ENCODE data around the gene CFAP58. TPM values are rescaled to one million over a fixed set of nuclear protein-coding genes. Genes with fewer than 3 reads are reported as not detected.

Gene CFAP58
- total and polyA plus RNA-seq, 2 donors (not counting 1 experiment from before 2014, with no cell fraction given) = not detected

DNA sequence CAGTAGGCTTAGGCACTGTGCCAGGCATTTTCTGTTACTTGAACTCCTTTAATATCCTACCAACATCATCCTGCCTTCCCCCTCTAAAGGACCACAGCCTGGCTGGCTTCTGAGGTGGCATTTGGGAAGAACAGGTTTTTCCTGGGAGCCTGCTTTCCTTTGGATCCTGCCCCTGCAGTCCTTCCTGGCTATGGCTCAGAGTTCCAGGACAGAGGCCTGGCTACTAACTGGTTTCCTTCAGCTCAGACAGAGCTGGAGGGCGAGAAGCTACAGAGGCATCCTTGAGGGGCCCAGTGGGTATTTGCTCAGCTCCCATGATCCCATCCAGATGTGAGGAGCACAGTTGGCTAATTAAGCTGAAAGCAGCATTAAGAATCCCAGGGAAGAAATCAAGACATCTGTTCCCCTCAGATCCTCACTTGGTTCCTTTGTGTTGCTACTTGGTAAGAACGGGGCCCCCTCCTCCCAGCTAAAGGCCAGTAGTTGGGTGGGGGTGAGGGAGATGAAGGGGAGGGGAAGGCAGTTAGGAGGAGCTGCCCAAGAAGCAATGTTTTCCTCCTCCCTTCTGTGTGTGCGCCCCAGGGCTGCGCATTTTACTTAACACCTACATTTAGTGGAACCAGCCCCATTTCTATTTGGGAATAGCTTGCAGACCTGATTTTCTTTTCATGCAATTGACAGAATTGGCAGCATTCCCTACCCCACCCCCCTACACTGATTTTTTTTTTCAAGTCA lies 144.9 kb downstream of the CFAP58 start:
- no peak for ATAC-seq (ENCODE audit: low read depth)
- H3K4me3 Mint-ChIP-seq = no peak overlapping the region
- no peaks in the 10 kb centered on the region for H3K4me1 ChIP-seq (ENCODE audit: control insufficient read depth in 2 of 2, insufficient read depth in 2 of 2, low read length in 2 of 2)

DNA sequence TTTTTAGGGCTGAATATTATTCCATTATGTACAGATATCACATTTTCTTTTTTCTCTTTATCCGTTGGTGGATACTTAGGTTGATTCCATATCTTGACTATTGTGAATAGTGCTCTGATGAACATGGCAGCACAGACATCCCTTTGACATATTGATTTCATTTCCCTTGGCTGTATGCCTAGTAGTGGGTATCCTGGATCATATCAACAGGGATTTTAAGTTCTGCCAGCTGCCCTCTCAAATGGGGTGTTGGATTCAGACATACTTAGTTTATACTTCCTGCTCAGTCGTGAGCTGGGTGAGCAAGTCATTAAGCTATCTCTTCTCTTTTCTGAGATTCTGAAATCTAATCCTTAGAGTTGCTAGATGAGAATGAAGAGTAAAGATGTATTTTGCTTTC lies 147.8 kb downstream of the CFAP58 start:
- no peak overlapping the region for H3K4me3 Mint-ChIP-seq
- peaks cover 0 to 3% (median 0%) of the 10 kb centered on the region in 4 experiments for H3K27me3 ChIP-seq (replicated peaks in 1 of 4; ENCODE audit: control extremely low read depth in 1 of 4, control insufficient read depth in 3 of 4, insufficient read depth in 4 of 4, low read length in 3 of 4)
- no peak for DNase-seq
- POLR2A ChIA-PET = no interaction called here
- H3K79me2 ChIP-seq (ENCODE audit: control insufficient read depth, insufficient read depth, low read length) = no peaks in the 10 kb centered on the region
- H3K4me1 Mint-ChIP-seq = no peaks in the 10 kb centered on the region
- peaks cover 15% of the 10 kb centered on the region for H3K27me3 Mint-ChIP-seq
- no peak overlapping the region for H3K9ac ChIP-seq (ENCODE audit: low read length)
- H3K27ac ChIP-seq (ENCODE audit: low read length in 2 of 2) = no peak overlapping the region
- no peak for ATAC-seq (ENCODE audit: low read depth)
- H2AFZ ChIP-seq (ENCODE audit: insufficient read depth, low read depth, low read length, poor library complexity, severe bottlenecking) = no peak overlapping the region
- H3K27ac Mint-ChIP-seq = no peak overlapping the region
- intact Hi-C loops (cut with micrococcal nuclease) = no loop called here
- CTCF ChIA-PET = no interaction called here
- no peak overlapping the region for H3K4me3 ChIP-seq (ENCODE audit: control extremely low read depth in 1 of 5, extremely low read depth in 1 of 5, insufficient read depth in 1 of 5, low read depth in 2 of 5, low read length in 4 of 5)
- H3K9me3 ChIP-seq (ENCODE audit: control extremely low read depth in 1 of 3, control insufficient read depth in 2 of 3, insufficient read depth in 1 of 3, low read length in 2 of 3) = no peaks in the 10 kb centered on the region
- no peaks in the 10 kb centered on the region for H4K20me1 ChIP-seq (ENCODE audit: control insufficient read depth, insufficient read depth, low read length, poor library complexity, severe bottlenecking)
- no peaks in the 10 kb centered on the region for H3K4me1 ChIP-seq (ENCODE audit: control insufficient read depth in 2 of 2, insufficient read depth in 2 of 2, low read length in 2 of 2)
- no peaks in the 10 kb centered on the region for H3K36me3 ChIP-seq (replicated peaks in 1 of 2; ENCODE audit: control extremely low read depth in 1 of 2, control insufficient read depth in 1 of 2, extremely low read depth in 1 of 2, insufficient read depth in 2 of 2, low read length in 1 of 2)
- H3K4me2 ChIP-seq (replicated peaks; ENCODE audit: low read depth, low read length, poor library complexity, severe bottlenecking) = no peak overlapping the region
- no CpG with 5 or more reads among the region's 2 CpGs for WGBS (ENCODE audit: insufficient coverage)
- TF ChIP-seq, protein P1, sequence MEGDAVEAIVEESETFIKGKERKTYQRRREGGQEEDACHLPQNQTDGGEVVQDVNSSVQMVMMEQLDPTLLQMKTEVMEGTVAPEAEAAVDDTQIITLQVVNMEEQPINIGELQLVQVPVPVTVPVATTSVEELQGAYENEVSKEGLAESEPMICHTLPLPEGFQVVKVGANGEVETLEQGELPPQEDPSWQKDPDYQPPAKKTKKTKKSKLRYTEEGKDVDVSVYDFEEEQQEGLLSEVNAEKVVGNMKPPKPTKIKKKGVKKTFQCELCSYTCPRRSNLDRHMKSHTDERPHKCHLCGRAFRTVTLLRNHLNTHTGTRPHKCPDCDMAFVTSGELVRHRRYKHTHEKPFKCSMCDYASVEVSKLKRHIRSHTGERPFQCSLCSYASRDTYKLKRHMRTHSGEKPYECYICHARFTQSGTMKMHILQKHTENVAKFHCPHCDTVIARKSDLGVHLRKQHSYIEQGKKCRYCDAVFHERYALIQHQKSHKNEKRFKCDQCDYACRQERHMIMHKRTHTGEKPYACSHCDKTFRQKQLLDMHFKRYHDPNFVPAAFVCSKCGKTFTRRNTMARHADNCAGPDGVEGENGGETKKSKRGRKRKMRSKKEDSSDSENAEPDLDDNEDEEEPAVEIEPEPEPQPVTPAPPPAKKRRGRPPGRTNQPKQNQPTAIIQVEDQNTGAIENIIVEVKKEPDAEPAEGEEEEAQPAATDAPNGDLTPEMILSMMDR (IDR thresholded peaks at IDR 0.05) = no peak
- no peak for TF ChIP-seq EZH2 (IDR thresholded peaks at IDR 0.05; ENCODE audit: borderline replicate concordance, insufficient read depth, low read depth, low read length, poor library complexity, severe bottlenecking)
- no peaks in the 10 kb centered on the region for H3K9me3 Mint-ChIP-seq (ENCODE audit: insufficient read depth)

More for the DNA sequence above, 144.9 kb downstream of the CFAP58 start:
- TF ChIP-seq, protein P1 (IDR thresholded peaks at IDR 0.05) = no peak
- no peak for TF ChIP-seq EZH2 (IDR thresholded peaks at IDR 0.05; ENCODE audit: borderline replicate concordance, insufficient read depth, low read depth, low read length, poor library complexity, severe bottlenecking)
- Mint-ChIP-seq H3K9me3 (ENCODE audit: insufficient read depth) (no peaks in the 10 kb centered on the region), H3K27ac (no peak overlapping the region), H3K27me3 (peaks cover 24% of the 10 kb centered on the region), H3K4me1 (no peaks in the 10 kb centered on the region)
- Histone ChIP-seq H3K79me2 (ENCODE audit: control insufficient read depth, insufficient read depth, low read length) (no peaks in the 10 kb centered on the region), H3K9ac (ENCODE audit: low read length) (no peak overlapping the region), H3K27me3 (replicated peaks in 1 of 4; ENCODE audit: control extremely low read depth in 1 of 4, control insufficient read depth in 3 of 4, insufficient read depth in 4 of 4, low read length in 3 of 4) (peaks cover 0 to 6% (median 0%) of the 10 kb centered on the region in 4 experiments), H2AFZ (ENCODE audit: insufficient read depth, low read depth, low read length, poor library complexity, severe bottlenecking) (no peak overlapping the region), H4K20me1 (ENCODE audit: control insufficient read depth, insufficient read depth, low read length, poor library complexity, severe bottlenecking) (no peaks in the 10 kb centered on the region), H3K4me3 (ENCODE audit: control extremely low read depth in 1 of 5, extremely low read depth in 1 of 5, insufficient read depth in 1 of 5, low read depth in 2 of 5, low read length in 4 of 5) (no peak overlapping the region), H3K9me3 (ENCODE audit: control extremely low read depth in 1 of 3, control insufficient read depth in 2 of 3, insufficient read depth in 1 of 3, low read length in 2 of 3) (no peaks in the 10 kb centered on the region), H3K27ac (ENCODE audit: low read length in 2 of 2) (no peak overlapping the region), H3K36me3 (replicated peaks in 1 of 2; ENCODE audit: control extremely low read depth in 1 of 2, control insufficient read depth in 1 of 2, extremely low read depth in 1 of 2, insufficient read depth in 2 of 2, low read length in 1 of 2) (no peaks in the 10 kb centered on the region), H3K4me2 (replicated peaks; ENCODE audit: low read depth, low read length, poor library complexity, severe bottlenecking) (no peak overlapping the region)
- CTCF ChIA-PET = no interaction called here
- intact Hi-C loops (cut with micrococcal nuclease) = no loop called here
- POLR2A ChIA-PET = no interaction called here
- WGBS (ENCODE audit: insufficient coverage) = 92% methylated on average over 2 of the region's 4 CpGs
- no peak for DNase-seq

All from B cell (primary cell).